Neuronal stem cell (in vitro differentiated cells): ENCODE data around the gene MKRN1.
A peak's percentile ranks its signal among the peaks of the same experiment; 100 is the strongest.

Source experiments
- DNase-seq: peaks from one replicate; pipeline ENCODE4 v3.0.0-alpha.2; 2013; ENCODE audit warnings: low spot score
- H2AFZ ChIP-seq: one replicate; pipeline ENCODE4 v1.6.1; 2013; ENCODE audit warnings: mild to moderate bottlenecking, low read length, inconsistent platforms
- H2AK5ac ChIP-seq: 2 replicates; pipeline ENCODE4 v1.6.1; 2013; ENCODE audit warnings: low read depth, mild to moderate bottlenecking, inconsistent platforms, low read length, moderate library complexity, mixed read lengths
- H2BK120ac ChIP-seq: 2 replicates; pipeline ENCODE4 v1.6.1; 2013; ENCODE audit warnings: low read depth, mild to moderate bottlenecking, inconsistent platforms, low read length, moderate library complexity, mixed read lengths
- H2BK12ac ChIP-seq: one replicate; pipeline ENCODE4 v1.6.1; 2013; ENCODE audit warnings: low read length, inconsistent platforms
- H2BK15ac ChIP-seq: 2 replicates; pipeline ENCODE4 v1.6.1; 2013; ENCODE audit warnings: mild to moderate bottlenecking, low read length, inconsistent platforms, mixed read lengths
- H2BK5ac ChIP-seq: one replicate; pipeline ENCODE4 v1.6.1; 2013; ENCODE audit warnings: inconsistent platforms, mild to moderate bottlenecking, low read length, moderate library complexity
- H3K14ac ChIP-seq: one replicate; pipeline ENCODE4 v1.6.1; 2013; ENCODE audit warnings: low read length, inconsistent platforms
- H3K18ac ChIP-seq: 2 replicates; pipeline ENCODE4 v1.6.1; 2013; ENCODE audit warnings: low read length, inconsistent platforms
- H3K23ac ChIP-seq: 2 replicates; pipeline ENCODE4 v1.6.1; 2013; ENCODE audit warnings: low read depth, mild to moderate bottlenecking, mixed read lengths, low read length, inconsistent platforms; ENCODE audit not compliant: poor library complexity
- H3K27ac ChIP-seq: replicated peaks from 3 replicates; pipeline ENCODE4 v1.5.1; 2013; ENCODE audit warnings: low read length, inconsistent platforms
- H3K27me3 ChIP-seq, 3 experiments: 2 replicates each; pipeline ENCODE4 v1.6.1; 2013; ENCODE audit warnings: low read length in 3 of 3, mild to moderate bottlenecking in 2 of 3, inconsistent platforms in 1 of 3, low read depth in 1 of 3, mixed read lengths in 1 of 3, moderate library complexity in 1 of 3; ENCODE audit not compliant: control insufficient read depth in 3 of 3, insufficient read depth in 3 of 3
- H3K36me3 ChIP-seq, 2 donors: replicated peaks in 1 of 2; 2 replicates each; pipeline ENCODE4 v1.6.1; 2013; ENCODE audit warnings: low read length in 2 of 2; ENCODE audit not compliant: control insufficient read depth in 2 of 2, insufficient read depth in 2 of 2
- H3K4ac ChIP-seq: 2 replicates; pipeline ENCODE4 v1.6.1; 2013; ENCODE audit warnings: inconsistent platforms, mild to moderate bottlenecking, low read length, moderate library complexity
- H3K4me1 ChIP-seq, 2 donors: 1 replicate in 1 of 2; 2 replicates in 1 of 2; pipeline ENCODE4 v1.6.1; 2013; ENCODE audit warnings: low read length in 2 of 2, low read depth in 1 of 2; ENCODE audit not compliant: control insufficient read depth in 2 of 2, insufficient read depth in 1 of 2
- H3K4me2 ChIP-seq: one replicate; pipeline ENCODE4 v1.6.1; 2013; ENCODE audit warnings: mild to moderate bottlenecking, low read length, inconsistent platforms; ENCODE audit not compliant: insufficient read depth, poor library complexity, severe bottlenecking
- H3K4me3 ChIP-seq, 2 donors: 2 replicates each; pipeline ENCODE4 v1.5.1; 2013; ENCODE audit warnings: low read length in 2 of 2, mild to moderate bottlenecking in 2 of 2, inconsistent platforms in 1 of 2, moderate library complexity in 1 of 2
- H3K79me1 ChIP-seq: one replicate; pipeline ENCODE4 v1.6.1; 2013; ENCODE audit warnings: low read depth, mild to moderate bottlenecking, inconsistent platforms, low read length, moderate library complexity
- H3K9ac ChIP-seq: one replicate; pipeline ENCODE4 v1.6.1; 2013; ENCODE audit warnings: mild to moderate bottlenecking, low read depth, low read length, inconsistent platforms; ENCODE audit not compliant: poor library complexity
- H3K9me3 ChIP-seq, 2 donors: replicated peaks in 1 of 2; 2 replicates each; pipeline versions ENCODE3 to v1.6.1; 2013; ENCODE audit warnings: low read length in 2 of 2, mild to moderate bottlenecking in 2 of 2, inconsistent platforms in 1 of 2, low read depth in 1 of 2, mixed read lengths in 1 of 2, moderate library complexity in 1 of 2; ENCODE audit not compliant: control insufficient read depth in 2 of 2, insufficient read depth in 1 of 2
- H4K8ac ChIP-seq: one replicate; pipeline ENCODE4 v1.6.1; 2013; ENCODE audit warnings: low read depth, mild to moderate bottlenecking, inconsistent platforms, low read length, moderate library complexity
- H4K91ac ChIP-seq: one replicate; pipeline ENCODE4 v1.6.1; 2013; ENCODE audit warnings: low read length, low read depth, mild to moderate bottlenecking, inconsistent platforms; ENCODE audit not compliant: poor library complexity
- WGBS, 2 donors: extraction: QIAGEN DNeasy Blood & Tissue Kit; methylation state at CpG; one replicate each; pipeline ENCODE4 v1.1.7; 2013; ENCODE audit warnings: missing lambda C conversion rate in 2 of 2, mixed read lengths in 1 of 2; ENCODE audit not compliant: insufficient read length in 2 of 2, insufficient replicate concordance in 1 of 2; ENCODE audit errors: extremely low coverage in 2 of 2; 5-methylcytosine and 5-hydroxymethylcytosine counted together

The MKRN1 gene

DNA sequence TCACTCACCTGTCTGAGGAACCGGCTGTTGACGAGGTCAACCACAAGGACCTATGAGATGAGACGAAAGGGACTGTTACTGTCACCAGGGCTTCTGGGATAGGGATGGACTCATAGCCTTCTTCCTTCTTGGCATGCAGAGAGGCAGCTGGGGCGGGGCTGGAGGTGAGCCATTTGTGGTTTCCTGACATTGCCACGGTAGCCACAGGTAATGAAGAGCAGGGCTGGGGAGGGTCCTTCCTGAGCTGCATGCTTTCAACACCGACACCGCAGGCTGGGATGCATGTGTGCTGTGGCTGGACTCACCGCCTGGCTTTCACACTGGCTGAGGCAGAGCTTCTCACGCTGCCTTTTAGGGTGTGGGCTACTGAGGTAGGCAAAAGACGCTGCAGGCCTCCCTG, 46.4 kb upstream of the MKRN1 start:
- no peak overlapping the region for H2BK15ac ChIP-seq

GRCh38 chr7:140521421-140521820, 42.1 kb upstream of the MKRN1 start:
- Histone ChIP-seq H3K4me3 (no peak overlapping the region), H3K23ac (no peak overlapping the region), H3K4me1 (peaks cover 13 to 15% of the 10 kb centered on the region in 2 donors), H2BK120ac (no peak overlapping the region), H3K18ac (no peak overlapping the region), H2AK5ac (no peak overlapping the region), H3K9me3 (no peaks in the 10 kb centered on the region), H3K27ac (no peak overlapping the region), H4K8ac (no peak overlapping the region), H4K91ac (no peak overlapping the region), H2BK12ac (no peak overlapping the region), H3K27me3 (no peaks in the 10 kb centered on the region), H3K14ac (no peak overlapping the region), H2BK15ac (no peak overlapping the region), H3K36me3 (peaks cover 26 to 59% of the 10 kb centered on the region in 2 donors), H2BK5ac (no peak overlapping the region), H3K4ac (no peak overlapping the region), H3K79me1 (peaks cover 3% of the 10 kb centered on the region), H2AFZ (no peak overlapping the region), H3K9ac (no peak overlapping the region), H3K4me2 (no peak overlapping the region)
- no CpG with 5 or more reads among the region's 3 CpGs for WGBS, 2 donors
- DNase-seq: no peak

More for the DNA sequence above, 46.4 kb upstream of the MKRN1 start:
- Histone ChIP-seq H3K4ac (no peak overlapping the region), H4K8ac (no peak overlapping the region), H3K23ac (peak overlapping the region; percentile 2), H2AFZ (no peak overlapping the region), H2BK12ac (peak overlapping the region; percentile 58), H2BK120ac (no peak overlapping the region), H3K9ac (peak overlapping the region; percentile 3), H3K79me1 (no peaks in the 10 kb centered on the region), H2BK5ac (no peak overlapping the region), H3K9me3 (no peaks in the 10 kb centered on the region), H3K18ac (peak overlapping the region; percentile 48), H3K4me2 (no peak overlapping the region), H2AK5ac (no peak overlapping the region), H3K36me3 (peaks cover 25 to 42% of the 10 kb centered on the region in 2 donors), H3K27me3 (no peaks in the 10 kb centered on the region), H4K91ac (no peak overlapping the region), H3K4me1 (peaks cover 4 to 9% of the 10 kb centered on the region in 2 donors), H3K27ac (no peak overlapping the region), H3K14ac (no peak overlapping the region), H3K4me3 (no peak overlapping the region)
- no peak for DNase-seq
- no CpG with 5 or more reads among the region's 10 CpGs for WGBS, 2 donors

GRCh38 chr7:140519007-140519399, 39.7 kb upstream of the MKRN1 start:
- no peaks in the 10 kb centered on the region for H3K9me3 ChIP-seq
- peak overlapping the region; percentile 45 for H3K27ac ChIP-seq
- peaks cover 21 to 51% of the 10 kb centered on the region in 2 donors for H3K36me3 ChIP-seq
- no peak overlapping the region for H2BK15ac ChIP-seq
- H3K23ac ChIP-seq: no peak overlapping the region
- no peak overlapping the region for H2BK5ac ChIP-seq
- no peak overlapping the region for H3K9ac ChIP-seq
- no peaks in the 10 kb centered on the region for H3K27me3 ChIP-seq
- no peak for DNase-seq
- H3K4ac ChIP-seq: no peak overlapping the region
- no peak overlapping the region for H3K18ac ChIP-seq
- no peak overlapping the region for H2BK12ac ChIP-seq
- no peak overlapping the region for H3K4me3 ChIP-seq
- no peak overlapping the region for H3K14ac ChIP-seq
- H3K4me2 ChIP-seq: no peak overlapping the region
- WGBS, 2 donors: no CpG with 5 or more reads among the region's 7 CpGs
- H3K79me1 ChIP-seq: peaks cover 3% of the 10 kb centered on the region
- H4K8ac ChIP-seq: no peak overlapping the region
- H4K91ac ChIP-seq: no peak overlapping the region
- H2AK5ac ChIP-seq: peak overlapping the region; percentile 63
- peaks cover 9 to 13% of the 10 kb centered on the region in 2 donors for H3K4me1 ChIP-seq
- H2AFZ ChIP-seq: no peak overlapping the region
- no peak overlapping the region for H2BK120ac ChIP-seq

- Histone ChIP-seq H2BK15ac (no peak overlapping the region), H4K8ac (no peak overlapping the region), H3K27ac (peak overlapping the region; percentile 11), H3K9ac (no peak overlapping the region), H3K4me3 (no peak overlapping the region), H2AK5ac (no peak overlapping the region), H4K91ac (no peak overlapping the region), H3K4ac (no peak overlapping the region), H2BK120ac (no peak overlapping the region), H3K23ac (peak overlapping the region; percentile 15), H3K27me3 (no peaks in the 10 kb centered on the region), H2BK5ac (no peak overlapping the region), H2AFZ (peak overlapping the region; percentile 41), H3K14ac (no peak overlapping the region), H3K4me1 (peaks cover 9 to 13% of the 10 kb centered on the region in 2 donors), H2BK12ac (no peak overlapping the region), H3K4me2 (no peak overlapping the region), H3K79me1 (peaks cover 3% of the 10 kb centered on the region), H3K9me3 (no peaks in the 10 kb centered on the region), H3K18ac (no peak overlapping the region), H3K36me3 (peaks cover 18 to 47% of the 10 kb centered on the region in 2 donors)
- DNase-seq: no peak
- no CpG with 5 or more reads among the region's 15 CpGs for WGBS, 2 donors
Observed at GRCh38 chr7:140518370-140519006, 39.2 kb upstream of the MKRN1 start.
